T follicular helper cell (primary cell): ENCODE measurements around the gene KLF7.
"Not testable (repeated sequence)": the region's sequence is repeated elsewhere in the genome, so short reads cannot be mapped to it uniquely, and the experiment has no call there.

Experiments
- DNase-seq: peaks from one replicate; pipeline ENCODE4 v3.0.0-alpha.2; 2020; ENCODE audit warnings: low read depth

The KLF7 gene

DNA sequence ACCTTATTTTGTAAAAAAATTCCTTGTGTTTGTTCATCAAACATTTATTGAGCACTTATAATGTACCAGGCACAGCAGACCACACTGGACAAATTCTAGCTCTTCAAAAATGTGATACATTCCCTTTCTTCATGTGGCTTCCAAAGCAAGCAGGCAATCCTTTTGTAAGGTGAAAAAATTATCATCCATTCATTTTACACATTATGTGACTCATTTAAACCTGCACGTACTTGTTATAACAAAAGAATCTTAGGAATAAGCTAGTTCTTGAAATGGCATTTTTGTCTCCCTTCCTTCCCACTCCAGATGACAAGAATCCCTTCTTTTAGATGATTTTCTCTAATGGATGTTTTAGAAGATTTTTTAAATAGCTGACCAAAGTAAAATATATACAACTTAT is 104.6 kb downstream of the KLF7 start:
- no peak for DNase-seq

DNA sequence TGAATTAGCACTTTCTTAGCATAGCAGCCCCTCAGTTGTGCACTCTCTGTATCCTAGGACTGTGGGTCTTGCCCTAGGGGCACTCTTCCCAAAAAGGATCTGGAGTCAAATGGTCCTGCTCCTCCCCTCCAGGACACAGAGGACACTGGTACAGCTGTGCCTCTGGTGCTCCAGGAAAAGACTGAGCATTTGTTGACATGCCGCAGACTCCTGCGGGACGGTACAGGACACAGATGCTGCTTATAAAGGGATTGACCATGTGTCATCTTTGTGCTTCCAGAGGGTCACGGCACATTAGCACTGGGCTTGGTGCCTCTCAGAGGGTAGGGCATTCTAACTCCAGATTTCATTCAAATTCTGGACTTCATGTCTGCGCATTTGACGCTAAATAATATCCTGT is 110.5 kb downstream of the KLF7 start:
- DNase-seq, result no peak

GRCh38 chr2:207054521-207054920 is 111.2 kb downstream of the KLF7 start:
- no peak for DNase-seq

DNA sequence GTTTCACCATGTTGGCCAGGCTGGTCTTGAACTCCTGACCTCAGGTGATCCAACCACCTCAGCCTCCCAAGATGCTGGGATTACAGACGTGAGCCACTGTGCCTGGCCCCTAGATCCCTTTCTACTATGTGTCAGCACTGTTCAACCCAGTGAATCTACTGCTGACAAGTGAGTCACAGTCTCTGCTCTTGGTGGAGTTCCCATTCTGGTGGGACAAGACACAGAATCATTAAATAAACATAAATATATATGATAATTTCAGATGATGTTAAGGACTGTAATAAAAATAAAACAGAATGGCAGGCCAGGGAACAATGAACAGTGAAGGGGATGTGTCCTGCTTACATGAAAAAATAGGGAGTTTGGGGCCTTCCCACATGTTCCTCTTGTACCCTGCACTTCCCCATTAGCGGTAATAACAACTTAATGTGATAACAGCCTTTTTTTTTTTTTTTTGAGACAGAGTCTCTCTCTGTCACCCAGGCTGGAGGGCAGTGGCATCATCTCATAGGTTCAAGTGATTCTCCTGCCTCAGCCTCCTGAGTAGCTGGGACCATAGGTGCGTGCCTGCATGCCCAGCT is 114.3 kb downstream of the KLF7 start:
- no peak for DNase-seq

- no peak for DNase-seq
Measured at GRCh38 chr2:207049122-207049521, 116.6 kb downstream of the KLF7 start.

- DNase-seq, result no peak
Measured at GRCh38 chr2:207048416-207048815, 117.3 kb downstream of the KLF7 start.

- no peak for DNase-seq
Measured at GRCh38 chr2:207046724-207047123, 119.0 kb downstream of the KLF7 start.

- no peak for DNase-seq
Measured at GRCh38 chr2:207045531-207045930, 120.2 kb downstream of the KLF7 start.

DNA sequence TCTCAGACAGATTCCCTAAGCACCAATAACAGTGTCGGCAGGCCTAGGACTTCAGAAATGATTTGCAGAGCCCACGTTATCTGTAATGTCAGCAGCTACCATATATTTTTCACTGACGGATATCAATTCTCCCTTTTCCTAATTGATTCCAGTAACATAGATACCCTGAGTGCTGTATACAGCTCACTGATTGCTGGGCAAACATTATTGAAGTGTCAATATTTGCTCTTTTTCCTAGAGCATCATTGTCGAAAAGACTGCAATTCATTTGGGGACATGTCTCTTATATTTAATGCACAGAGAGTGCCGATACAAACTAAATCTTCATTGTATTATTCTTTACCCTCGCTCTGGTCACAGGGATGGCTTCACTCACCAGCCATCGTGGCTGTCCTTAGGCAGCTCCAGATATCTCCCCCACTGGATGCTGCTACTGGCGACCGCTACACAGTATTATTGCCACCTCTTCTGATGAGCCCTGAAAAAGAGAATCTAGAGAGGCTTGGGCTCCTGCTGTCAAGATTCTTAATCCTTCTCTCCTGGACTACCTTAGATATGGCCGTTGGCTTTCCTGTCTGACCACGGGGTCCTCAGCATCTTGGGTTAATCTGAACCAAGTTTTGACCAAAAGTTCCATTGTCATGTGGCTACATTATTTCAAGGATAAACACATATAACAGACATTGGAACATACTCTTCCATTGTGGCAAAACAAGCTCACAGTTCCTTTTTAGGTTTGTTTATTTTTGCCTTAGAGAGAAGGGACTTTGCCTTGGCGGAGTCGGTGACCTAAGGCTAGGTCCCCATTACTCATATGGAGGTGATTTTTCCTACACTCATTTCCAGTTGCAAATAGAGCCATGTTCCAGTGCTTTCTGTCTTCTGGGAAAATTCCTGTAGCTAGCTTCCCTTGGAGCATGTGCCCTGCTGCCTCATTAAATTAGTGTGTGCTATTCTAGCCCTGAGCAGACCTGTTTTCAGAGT is 121.1 kb downstream of the KLF7 start:
- no peak for DNase-seq

DNA sequence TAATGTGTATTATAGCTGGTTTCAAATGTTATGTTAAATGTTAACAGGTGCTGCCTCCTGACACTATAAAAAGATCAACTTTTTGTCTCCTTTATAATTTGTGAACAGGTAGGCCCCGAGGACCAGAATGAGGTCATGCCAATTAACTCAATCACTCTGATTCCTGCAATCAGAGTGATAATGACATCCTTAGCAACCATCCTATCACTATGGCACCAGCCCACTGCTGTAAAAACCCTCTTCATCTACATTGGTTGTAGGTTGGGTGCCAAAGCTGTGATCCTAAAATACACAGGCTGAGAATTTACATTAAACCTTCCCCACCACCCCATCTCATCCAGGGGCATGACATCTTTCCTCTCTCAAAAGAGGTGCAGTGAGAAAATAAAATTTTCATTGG is 122.9 kb downstream of the KLF7 start:
- no peak for DNase-seq

GRCh38 chr2:207041786-207042554 is 123.8 kb downstream of the KLF7 start:
- no peak for DNase-seq

DNA sequence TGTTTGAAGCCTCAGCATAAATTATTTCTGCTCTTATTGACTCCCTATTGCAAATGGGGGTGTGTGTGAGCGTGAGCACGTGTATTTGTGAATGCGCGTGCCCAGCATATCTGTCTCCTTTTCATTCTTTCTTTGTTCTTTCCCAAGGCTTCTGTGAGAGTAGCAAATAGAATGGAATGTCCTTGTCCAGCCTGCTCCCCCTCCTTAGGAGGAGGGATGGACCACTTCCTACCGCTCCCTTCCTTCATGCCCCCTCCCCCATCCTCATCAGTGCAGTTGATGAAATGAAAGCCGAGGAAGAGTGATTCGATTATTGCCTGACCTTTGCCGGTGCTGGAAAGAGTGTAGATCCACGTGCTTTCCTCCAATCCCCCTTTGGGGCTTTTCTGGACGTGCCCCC is 124.5 kb downstream of the KLF7 start:
- DNase-seq, result no peak

DNA sequence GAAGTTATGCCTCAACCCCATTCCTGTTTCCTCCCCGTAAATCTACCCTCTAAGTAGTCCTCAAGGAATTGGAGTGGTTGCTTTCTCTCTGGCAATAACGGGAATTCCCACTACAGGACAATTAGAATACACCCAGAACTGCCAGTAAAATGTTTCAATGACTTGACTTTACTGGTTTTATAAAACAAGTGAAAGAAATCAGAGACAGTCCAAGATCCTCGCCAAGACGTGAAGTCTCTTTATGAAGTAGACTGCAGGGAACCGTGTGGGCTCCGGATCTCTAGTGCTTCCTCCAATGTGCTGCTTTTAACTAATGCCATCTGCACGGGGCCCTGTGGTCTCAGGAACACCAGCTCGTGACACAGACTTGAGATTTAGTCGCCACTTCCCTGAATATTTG is 125.1 kb downstream of the KLF7 start:
- DNase-seq, result no peak

GRCh38 chr2:207039225-207039624 is 126.5 kb downstream of the KLF7 start:
- no peak for DNase-seq

GRCh38 chr2:207038299-207038698 is 127.4 kb downstream of the KLF7 start:
- DNase-seq, result no peak

GRCh38 chr2:207037896-207038295 is 127.9 kb downstream of the KLF7 start:
- no peak for DNase-seq

DNA sequence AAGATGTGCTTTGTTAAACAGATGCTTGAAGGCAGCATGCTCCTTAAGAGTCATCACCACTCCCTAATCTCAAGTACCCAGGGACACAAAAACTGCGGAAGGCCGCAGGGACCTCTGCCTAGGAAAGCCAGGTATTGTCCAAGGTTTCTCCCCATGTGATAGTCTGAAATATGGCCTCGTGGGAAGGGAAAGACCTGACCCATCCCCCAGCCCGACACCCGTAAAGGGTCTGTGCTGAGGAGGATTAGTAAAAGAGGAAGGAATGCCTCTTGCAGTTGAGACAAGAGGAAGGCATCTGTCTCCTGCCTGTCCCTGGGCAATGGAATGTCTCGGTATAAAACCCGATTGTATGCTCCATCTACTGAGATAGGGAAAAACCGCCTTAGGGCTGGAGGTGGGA is 128.7 kb downstream of the KLF7 start:
- DNase-seq, result not testable (repeated sequence)

GRCh38 chr2:207035875-207036274 is 129.9 kb downstream of the KLF7 start:
- DNase-seq, result no peak

DNA sequence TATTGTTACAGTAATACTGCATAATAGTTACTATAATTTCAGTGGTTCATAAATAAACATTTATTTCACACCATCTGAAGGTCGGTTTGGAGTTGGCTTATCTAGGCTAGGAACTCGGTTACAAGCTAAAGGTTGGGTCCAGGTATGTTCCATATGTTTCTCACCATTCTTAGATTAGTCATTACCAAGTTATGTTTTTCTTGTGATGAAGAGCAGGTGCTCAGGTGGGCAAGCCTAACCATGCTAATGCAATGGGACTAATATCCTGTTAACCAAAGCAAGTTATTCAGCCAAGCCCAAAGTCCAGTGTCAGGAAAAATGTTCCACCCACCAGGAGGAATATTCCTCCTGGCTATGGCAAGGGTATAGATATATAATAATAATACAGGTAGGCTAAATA is 133.3 kb downstream of the KLF7 start:
- no peak for DNase-seq
